GM19438 (cell line): ENCODE results near the gene FBLN5.
"Not testable (repeated sequence)": the region's sequence is repeated elsewhere in the genome, so short reads cannot be mapped to it uniquely, and the experiment has no call there.

Experiments used
- ATAC-seq: cut with Tn5 transposase; IDR thresholded peaks from one replicate; pipeline ENCODE4 v1.9.1; 2021; ENCODE audit warnings: low read depth; ENCODE audit not compliant: unreplicated experiment

Gene FBLN5

GRCh38 chr14:91911474-91912032 is 35.9 kb downstream of the FBLN5 start:
- ATAC-seq = no peak

DNA sequence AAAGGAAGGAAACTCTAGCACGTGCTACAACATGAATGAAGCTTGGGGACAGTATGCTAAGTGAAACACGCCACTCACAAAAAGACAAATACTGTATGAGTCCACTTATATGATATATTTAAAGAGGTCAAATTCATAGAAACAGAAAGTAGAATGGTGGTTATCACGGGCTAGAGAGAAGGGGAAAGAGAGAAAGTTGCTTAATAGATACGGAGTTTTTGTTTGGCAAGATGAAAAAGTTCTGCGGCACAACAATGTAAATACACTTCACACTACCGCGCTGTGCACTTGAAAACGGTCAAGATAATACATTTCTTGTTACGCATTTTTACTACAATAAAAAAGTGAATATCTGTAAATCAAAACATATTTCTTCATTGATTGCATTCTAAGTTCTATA is 37.3 kb downstream of the FBLN5 start:
- no peak for ATAC-seq

DNA sequence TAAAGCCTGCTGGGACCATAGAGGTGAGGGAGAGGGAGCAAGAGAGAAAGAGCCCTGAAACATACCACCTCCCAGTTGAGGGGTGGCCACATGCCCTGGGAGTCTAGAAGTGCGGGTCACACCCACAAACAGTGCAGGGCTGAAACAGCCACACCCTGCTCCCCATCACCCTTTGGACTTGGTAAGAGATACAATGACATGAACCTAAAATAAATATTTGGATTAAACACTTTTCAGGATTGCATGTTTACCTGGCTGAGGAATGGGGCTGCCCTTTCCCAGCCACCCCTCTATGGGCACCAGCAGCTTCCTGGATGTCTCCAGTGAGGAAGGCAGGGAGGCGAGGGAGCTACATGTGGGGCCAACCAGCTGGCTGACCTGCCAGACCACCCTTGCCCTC is 41.1 kb downstream of the FBLN5 start:
- no peak for ATAC-seq

DNA sequence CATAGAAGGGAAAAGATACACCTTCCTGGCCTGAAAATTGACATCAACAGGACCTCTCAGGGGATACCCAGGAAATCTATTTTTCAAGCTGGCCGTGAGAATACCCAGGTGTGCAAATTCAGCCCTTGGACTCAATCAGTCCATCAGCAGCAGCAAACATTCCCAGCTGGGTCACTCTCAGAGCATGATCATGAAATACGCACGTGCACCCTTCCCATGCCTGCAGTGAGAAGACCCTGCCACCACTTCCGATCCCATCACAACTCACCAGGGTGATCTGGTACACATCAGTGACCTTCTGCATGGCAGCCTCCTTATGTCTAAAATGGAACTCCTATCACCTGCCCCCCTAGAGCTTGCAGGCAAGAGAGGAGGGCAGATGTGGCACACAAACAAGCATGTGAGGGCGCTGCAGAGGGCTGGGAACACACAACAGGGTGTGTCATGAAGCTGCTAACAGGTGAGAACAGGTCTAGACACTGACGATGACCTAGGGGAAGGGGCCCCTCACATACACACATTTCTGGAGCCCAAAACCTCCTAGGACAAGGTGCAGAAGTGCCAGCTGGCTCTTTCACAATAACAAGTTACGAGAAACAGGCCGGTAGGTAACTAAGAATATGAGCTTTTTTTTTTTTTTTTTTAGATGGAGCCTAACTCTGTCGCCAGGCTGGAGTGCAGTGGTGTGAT is 42.4 kb downstream of the FBLN5 start:
- ATAC-seq = no peak

- ATAC-seq = no peak
Observed at GRCh38 chr14:91904483-91904882, 43.0 kb downstream of the FBLN5 start.

- ATAC-seq = no peak
Observed at GRCh38 chr14:91903070-91903469, 44.4 kb downstream of the FBLN5 start.

GRCh38 chr14:91902336-91902735 is 45.2 kb downstream of the FBLN5 start:
- ATAC-seq = no peak

DNA sequence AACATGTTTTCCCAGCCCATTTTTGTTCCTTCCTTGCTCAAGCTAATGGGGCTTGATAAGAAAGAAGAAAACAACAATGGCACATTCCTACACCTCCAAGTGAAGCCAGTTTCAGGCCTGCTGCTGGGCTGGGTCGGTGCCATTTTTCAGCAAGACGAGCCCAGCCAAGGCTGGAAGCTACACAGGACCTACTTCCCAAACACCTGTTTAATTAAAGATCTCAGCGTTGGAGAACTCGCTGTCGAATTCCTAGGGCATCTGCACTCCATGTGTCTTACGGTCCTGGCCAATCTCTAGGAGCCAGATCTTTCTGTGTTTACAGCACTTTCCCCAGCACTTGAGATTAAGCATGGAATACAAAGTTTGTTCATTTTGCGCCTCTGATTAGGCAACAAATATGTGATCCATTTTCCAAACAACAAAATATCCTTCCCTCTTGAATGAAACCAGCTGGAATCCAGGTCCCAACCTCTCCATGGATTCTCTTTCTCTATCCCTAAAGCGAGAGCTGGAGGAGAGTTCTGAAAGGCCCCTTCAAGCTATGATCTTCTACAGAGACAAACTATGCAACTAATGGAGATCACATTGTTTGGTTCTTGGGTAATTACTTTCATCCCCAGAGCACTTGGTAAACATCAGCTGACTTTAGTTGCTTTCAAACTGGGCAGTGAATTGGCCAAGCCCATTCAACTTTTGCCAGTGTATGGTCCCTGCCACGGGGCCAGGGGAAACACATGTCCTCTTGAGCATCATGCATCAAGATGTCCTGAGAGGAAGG is 45.9 kb downstream of the FBLN5 start:
- ATAC-seq = no peak

DNA sequence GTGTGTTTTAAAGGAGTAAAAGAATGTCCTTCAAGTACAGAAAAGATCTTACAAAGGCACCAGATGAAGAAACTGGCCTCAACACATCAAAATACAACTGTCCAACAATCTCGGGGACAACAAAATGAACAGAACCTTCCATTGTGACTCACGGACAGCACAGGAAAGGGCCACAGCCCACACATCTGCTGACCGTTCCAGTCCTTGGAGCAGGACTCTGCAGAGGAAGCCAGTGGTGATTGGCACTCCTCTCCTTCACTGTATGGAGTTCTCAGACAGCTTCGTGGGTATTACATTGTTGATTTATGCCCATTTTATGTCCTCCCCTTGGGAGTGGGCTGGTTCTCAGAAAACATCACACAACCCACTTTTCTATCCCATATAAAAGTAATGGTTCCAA is 47.7 kb downstream of the FBLN5 start:
- no peak for ATAC-seq

- no peak for ATAC-seq
Observed at GRCh38 chr14:91899213-91899612, 48.3 kb downstream of the FBLN5 start.

DNA sequence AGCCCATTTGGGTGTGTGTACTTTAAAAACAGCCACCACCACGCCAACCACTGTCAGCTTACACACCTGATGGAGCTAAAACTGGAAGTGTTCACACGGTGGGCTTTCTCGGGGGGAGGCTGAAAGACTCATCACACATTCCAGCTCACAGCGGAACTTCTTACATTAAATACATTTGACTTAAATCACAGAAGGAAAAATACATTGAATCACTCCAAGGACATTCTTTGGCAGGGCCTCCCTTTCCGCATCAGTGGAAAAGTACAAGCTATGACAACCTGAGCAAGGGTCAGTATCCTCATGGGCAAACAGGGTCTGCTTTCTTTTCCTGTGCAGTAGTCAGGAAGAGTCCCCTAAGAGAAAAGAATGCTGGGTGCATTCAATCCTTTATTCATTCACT is 49.1 kb downstream of the FBLN5 start:
- no peak for ATAC-seq

DNA sequence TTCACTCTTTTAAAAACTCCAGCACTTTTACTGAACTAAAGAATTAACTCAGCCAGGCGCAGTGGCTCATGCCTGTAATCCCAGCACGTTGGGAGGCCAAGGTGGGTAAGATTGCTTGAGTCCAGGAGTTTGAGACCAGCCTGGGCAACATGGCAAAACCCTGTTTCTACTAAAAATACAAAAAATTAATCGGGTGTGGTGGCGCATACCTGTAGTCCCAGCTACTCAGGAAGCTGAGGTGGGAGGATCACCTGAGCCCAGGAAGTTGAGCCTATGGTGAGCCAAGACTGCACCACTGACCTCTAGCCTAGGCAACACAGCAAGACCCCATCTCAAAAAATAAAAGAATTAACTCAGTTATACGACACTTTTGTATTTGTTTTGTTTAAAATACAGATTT is 49.8 kb downstream of the FBLN5 start:
- not testable (repeated sequence) for ATAC-seq

GRCh38 chr14:91897106-91897701 is 50.3 kb downstream of the FBLN5 start:
- no peak for ATAC-seq

DNA sequence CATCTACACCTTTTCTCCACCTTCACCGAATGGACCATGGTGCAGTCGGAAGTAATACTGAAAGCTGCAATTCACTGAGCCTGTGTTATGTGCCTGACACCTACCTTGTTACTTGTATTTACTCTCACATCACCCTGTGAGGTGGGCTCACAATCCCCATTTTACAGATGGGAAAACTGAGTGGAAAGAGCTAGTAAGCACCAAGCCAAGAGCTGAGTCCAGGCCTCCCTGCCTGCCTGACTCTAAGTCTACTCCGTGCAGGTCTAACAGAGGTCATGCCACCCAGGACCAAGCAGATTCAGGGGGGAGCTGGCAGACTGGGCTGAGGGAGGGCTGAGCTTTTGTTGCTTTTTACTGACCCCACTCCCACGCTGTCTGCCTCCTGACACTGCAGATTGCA is 51.1 kb downstream of the FBLN5 start:
- ATAC-seq = no peak

DNA sequence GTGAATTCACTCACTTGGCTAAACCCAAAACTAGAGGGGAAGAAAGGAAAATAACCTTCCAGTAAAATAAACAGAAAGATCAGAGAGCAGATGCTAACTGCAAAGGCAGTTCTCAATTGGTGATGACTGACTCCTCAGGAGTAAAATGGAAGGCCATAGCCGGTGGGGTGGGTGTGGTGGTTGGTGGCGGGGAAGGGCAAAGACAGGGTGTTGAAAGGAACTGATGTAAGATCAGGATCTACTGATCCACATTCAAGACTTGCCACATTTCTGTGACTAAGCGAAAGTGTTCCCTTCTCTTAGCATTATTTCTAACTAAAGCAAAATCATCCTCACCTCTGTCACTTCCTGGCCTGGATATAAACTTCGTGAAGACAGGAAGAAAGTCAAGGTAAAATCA is 53.8 kb downstream of the FBLN5 start:
- no peak for ATAC-seq

- ATAC-seq = no peak
Observed at GRCh38 chr14:91893007-91893406, 54.5 kb downstream of the FBLN5 start.

DNA sequence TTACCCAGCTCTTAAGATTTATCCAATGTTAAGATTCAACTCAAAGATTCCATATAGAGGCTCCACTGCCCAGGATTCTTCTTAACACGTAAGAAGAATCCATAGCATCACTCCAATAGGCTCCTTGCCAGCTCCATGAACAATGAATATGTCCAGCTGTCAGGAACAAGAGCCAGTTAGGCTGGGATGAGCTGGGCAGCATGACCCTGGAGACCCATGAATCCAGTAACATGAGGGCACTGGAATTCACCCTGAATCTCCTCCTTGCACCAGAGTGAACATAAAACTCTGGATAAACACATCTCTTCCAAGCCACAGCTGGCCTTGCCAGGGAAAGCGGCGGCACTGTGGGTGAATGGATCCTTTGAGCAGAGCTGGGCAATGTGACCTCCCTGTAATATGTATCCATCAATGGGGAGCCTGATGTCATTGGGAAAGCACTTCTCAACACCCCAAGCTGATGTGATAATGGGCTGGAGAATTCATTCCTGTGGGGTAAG is 55.7 kb downstream of the FBLN5 start:
- no peak for ATAC-seq

DNA sequence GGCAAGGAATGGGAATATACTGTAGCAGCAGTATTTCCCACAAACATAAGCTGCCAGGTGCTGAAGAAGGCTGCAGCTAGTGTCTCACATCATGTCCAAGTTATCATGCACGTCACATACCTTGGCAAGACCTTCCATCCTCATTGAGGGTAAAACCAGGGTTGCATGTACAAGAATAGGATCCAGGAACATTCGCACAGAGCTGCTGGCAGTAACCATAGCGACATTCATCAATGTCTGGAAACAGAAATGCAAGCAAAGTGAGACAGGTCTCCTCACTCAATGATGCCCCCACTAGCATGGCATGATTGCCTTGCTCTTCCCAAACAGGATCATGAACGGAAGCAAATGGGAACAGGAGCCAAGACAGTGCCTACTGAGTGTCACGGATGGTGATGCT is 56.4 kb downstream of the FBLN5 start:
- ATAC-seq = no peak

DNA sequence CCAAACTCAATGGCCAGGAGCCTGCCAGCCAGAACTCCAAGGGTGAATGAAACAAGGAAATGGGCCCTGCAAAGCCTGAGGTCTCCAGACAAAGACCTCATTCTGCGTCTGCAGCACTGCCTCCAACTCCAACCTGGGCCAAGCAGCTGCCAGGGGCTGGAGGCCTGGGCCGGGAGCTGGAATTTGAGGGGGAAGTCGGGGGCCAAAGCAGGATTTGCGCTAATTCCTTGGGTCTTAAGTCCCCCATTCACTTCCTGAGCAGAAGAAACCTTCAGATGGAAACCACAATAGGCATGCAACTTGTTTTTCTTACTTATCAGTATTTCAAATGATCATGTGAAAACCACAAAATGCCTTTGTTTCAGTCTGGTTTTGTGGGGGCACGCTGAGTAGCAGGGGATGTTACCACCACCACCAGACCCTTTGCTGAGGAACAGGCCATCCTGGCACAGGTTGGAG is 57.2 kb downstream of the FBLN5 start:
- no peak for ATAC-seq

DNA sequence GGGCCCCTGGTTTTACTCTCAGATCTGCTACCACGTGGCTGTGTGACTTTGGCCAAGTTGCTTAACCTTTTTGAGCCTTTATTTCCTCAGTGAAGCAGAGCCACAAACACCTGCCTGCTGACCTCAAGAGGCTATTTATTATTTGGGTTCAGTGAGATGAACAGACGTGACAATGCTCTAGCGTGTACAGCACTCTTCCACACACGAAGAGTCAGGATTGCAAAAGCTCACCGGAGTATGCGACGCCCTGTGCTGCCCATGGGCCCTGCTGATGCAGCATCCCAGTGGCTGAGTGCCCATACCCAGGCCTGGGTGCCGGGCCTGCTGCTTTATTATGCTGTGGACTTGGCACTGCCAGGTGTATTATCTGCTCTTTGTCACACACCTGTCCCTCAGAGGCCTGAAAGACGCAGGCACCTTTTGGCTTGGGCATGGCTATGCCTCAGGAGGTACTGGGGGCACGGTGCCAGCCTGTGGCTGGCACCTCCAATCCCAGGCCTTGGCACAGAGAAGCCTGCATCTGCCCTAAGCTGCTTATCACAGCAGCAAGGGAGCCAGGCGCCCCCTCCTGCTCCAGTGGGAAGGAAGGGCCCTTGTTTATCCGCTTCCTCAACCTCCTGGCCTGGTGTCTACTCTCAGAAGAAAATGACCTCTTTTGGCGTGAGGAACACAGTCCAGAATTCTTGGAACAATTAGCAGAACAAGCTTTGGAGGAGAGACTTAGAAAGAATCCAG is 57.9 kb downstream of the FBLN5 start:
- ATAC-seq = no peak
